HEK293 (cell line): ENCODE measurements around the gene RIPK1.

Experiments used
- BCL11A ChIP-seq: fragments of 450-650 bp; formaldehyde crosslinking; IDR thresholded peaks from 2 replicates; pipeline ENCODE4 v1.5.1; 2016; ENCODE audit warnings: low read depth, missing biosample characterization, missing genetic modification characterization
- CTCF ChIP-seq: fragments of 450-650 bp; formaldehyde crosslinking; IDR thresholded peaks from 2 replicates; pipeline ENCODE4 v1.5.1; 2016; ENCODE audit warnings: missing biosample characterization, missing genetic modification characterization
- RBAK ChIP-seq: fragments of 450-650 bp; formaldehyde crosslinking; IDR thresholded peaks from 2 replicates; pipeline ENCODE4 v1.5.1; 2016; ENCODE audit warnings: missing biosample characterization, missing genetic modification characterization
- YY1 ChIP-seq: fragments of 450-650 bp; formaldehyde crosslinking; IDR thresholded peaks from 2 replicates; pipeline ENCODE4 v1.5.1; 2018; ENCODE audit warnings: missing biosample characterization, missing genetic modification characterization
- ZFP3 ChIP-seq: fragments of 450-650 bp; formaldehyde crosslinking; IDR thresholded peaks from 2 replicates; pipeline ENCODE4 v1.5.1; 2016; ENCODE audit warnings: low read depth, missing biosample characterization, missing genetic modification characterization
- ZFP41 ChIP-seq: fragments of 450-650 bp; formaldehyde crosslinking; IDR thresholded peaks from 2 replicates; pipeline ENCODE4 v1.5.1; 2016; ENCODE audit warnings: missing biosample characterization, missing genetic modification characterization, borderline replicate concordance
- ZNF132 ChIP-seq: fragments of 450-650 bp; formaldehyde crosslinking; IDR thresholded peaks from 2 replicates; pipeline ENCODE4 v1.5.1; 2017; ENCODE audit warnings: missing biosample characterization, missing genetic modification characterization, borderline replicate concordance
- ZNF302 ChIP-seq: fragments of 450-650 bp; formaldehyde crosslinking; IDR thresholded peaks from 2 replicates; pipeline ENCODE4 v1.5.1; 2016; ENCODE audit warnings: missing biosample characterization, missing genetic modification characterization, low read depth
- ZNF514 ChIP-seq: fragments of 450-650 bp; formaldehyde crosslinking; IDR thresholded peaks from 2 replicates; pipeline ENCODE4 v1.5.1; 2016; ENCODE audit warnings: missing biosample characterization, missing genetic modification characterization
- ZNF830 ChIP-seq: fragments of 450-650 bp; IDR thresholded peaks from 2 replicates; pipeline ENCODE4 v1.5.0; 2018; ENCODE audit warnings: missing biosample characterization, missing genetic modification characterization, low read depth, mild to moderate bottlenecking, moderate library complexity
- TF ChIP-seq, protein P1 (sequence below): fragments of 450-650 bp; formaldehyde crosslinking; IDR thresholded peaks from 2 replicates; pipeline ENCODE4 v1.5.1; 2016; ENCODE audit warnings: missing biosample characterization, missing genetic modification characterization

- no peak for TF ChIP-seq ZNF514 (tag by site-specific recombination)
- no peak for TF ChIP-seq CTCF
- TF ChIP-seq BCL11A = no peak
- TF ChIP-seq, protein P1, sequence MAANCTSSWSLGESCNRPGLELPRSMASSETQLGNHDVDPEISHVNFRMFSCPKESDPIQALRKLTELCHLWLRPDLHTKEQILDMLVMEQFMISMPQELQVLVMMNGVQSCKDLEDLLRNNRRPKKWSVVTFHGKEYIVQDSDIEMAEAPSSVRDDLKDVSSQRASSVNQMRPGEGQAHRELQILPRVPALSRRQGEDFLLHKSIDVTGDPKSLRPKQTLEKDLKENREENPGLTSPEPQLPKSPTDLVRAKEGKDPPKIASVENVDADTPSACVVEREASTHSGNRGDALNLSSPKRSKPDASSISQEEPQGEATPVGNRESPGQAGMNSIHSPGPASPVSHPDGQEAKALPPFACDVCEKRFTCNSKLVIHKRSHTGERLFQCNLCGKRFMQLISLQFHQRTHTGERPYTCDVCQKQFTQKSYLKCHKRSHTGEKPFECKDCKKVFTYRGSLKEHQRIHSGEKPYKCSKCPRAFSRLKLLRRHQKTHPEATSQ (tag by site-specific recombination) = no peak
- no peak for TF ChIP-seq RBAK (tag by site-specific recombination)
- TF ChIP-seq ZFP41 (tag by site-specific recombination) = no peak
- no peak for TF ChIP-seq ZNF302
- TF ChIP-seq YY1 = no peak
- no peak for TF ChIP-seq ZFP3
- no peak for TF ChIP-seq ZNF830 (tag by site-specific recombination)
- no peak for TF ChIP-seq ZNF132 (tag by site-specific recombination)
Observed at GRCh38 chr6:3114377-3114776, 46.1 kb downstream of the RIPK1 start.
